GM19043 (cell line): ENCODE data around the gene ZDHHC22.

Experiments
- ATAC-seq: cut with Tn5 transposase; IDR thresholded peaks from one replicate; pipeline ENCODE4 v1.9.1; 2021; ENCODE audit warnings: low read depth; ENCODE audit not compliant: unreplicated experiment

ZDHHC22 gene

DNA sequence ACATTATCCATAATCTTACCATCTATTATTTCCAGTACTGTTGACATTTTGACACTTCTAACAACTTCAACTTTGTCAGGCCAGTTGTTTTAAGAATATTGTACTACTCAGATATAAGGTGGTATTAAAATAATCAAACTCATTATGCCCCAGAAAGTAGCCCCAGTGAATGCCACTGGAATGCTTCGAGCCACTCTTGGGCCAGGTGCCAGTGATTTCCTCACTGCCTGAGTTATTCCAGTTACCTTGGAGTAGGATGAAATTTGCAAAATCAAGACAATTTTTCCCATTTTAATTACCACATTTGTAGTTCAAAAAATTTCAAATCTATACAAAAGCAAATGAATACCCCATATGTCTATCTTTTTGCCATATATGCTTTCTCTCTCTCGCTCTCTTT is 34.4 kb downstream of the ZDHHC22 start:
- ATAC-seq = no peak

DNA sequence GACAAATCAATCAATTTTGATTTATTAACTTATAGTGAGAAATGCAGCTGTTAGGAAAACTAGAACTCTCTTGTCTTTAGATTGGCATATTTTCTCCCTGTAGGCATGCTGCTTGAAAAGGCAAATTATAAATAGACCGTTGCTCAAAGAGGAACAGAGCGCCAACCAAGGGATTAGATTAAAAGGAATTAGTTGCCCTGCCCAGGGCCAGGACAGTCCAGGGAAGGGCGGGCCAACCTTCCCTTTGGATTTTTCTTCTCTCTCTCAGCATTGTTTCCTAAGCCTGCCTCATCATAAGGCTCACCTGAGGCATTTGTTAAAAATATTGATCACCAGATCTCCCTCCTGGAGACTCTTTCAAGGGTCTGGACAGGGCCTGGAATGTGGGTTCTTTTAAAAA is 34.9 kb downstream of the ZDHHC22 start:
- no peak for ATAC-seq

GRCh38 chr14:77105145-77105939 is 36.2 kb downstream of the ZDHHC22 start:
- ATAC-seq = no peak

- ATAC-seq = no peak
These were observed 37.2 kb downstream of the ZDHHC22 start for GRCh38 chr14:77104393-77104792.

DNA sequence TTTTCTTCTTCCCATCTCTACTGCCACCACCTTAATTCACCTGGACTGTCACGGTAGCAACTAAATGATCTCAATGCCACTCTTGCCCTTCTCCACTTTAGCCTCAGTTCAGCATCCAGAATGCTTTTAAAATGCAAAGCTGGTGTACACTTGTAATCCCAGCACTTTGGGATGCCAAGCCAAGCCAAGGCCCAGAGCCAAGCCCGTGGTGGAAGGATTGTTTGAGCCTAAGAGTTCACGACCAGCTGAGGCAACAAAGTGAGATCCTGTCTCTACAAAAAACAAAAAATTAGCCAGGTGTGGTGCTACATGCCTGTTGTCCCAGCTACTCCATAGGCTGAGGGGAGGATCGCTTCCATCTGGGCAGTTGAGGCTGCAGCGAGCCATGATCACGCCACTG is 37.6 kb downstream of the ZDHHC22 start:
- ATAC-seq = no peak

DNA sequence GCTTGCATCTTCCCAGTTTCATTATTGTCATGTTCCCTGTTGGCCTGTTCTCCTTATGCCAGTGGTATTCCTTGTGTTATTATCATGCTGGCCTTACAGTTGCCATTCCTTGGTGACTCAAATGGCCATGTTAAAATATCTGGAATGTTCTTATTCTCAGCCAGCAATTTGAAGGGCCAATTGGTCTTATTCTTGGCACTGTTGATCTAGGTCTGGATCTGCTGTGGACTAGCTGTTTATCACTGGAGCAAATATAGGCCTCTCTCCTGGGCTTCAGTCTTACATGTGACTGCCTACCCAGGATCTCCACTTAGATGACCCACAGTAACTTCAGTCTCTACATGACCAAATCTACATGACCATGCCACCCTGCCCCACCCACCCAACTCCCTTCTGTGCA is 38.1 kb downstream of the ZDHHC22 start:
- no peak for ATAC-seq

GRCh38 chr14:77102154-77102553 is 39.4 kb downstream of the ZDHHC22 start:
- ATAC-seq = no peak

- no peak for ATAC-seq
These were observed 40.6 kb downstream of the ZDHHC22 start for GRCh38 chr14:77100961-77101360.

DNA sequence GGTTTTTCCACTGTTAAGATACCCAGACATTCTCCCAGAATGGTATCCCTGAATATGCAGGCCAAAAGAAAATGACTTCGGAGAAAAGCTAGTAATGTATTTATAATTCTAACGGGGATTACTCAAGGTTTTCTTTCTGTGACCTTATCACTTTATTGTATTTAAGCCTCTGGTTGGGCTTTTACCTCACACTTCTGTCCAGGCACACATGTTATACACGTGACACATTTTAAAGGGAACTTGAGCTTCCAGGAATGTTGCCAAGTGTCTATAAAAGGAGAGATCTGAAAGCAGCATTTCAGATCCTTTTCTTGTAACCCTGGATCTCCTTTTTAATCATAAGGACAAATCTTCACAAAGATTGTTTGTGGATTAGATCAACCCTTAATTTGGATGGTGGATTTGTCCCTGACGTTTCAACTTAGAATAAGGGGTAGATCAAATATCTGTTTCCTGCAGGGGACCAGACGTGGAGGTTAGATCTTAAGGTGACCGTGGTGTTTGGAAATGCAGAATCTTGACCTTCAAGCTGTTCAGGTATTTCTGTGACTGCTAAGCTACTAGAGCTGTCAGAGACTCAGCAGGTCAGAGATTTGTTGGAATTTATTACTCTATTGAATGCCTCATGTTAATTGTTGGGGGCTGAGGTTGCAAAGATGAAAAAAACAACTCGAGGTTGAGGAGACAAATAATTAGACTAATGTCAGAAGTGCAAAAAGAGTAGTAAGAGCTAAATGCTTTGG is 42.0 kb downstream of the ZDHHC22 start:
- no peak for ATAC-seq

- no peak for ATAC-seq
These were observed 42.9 kb downstream of the ZDHHC22 start for GRCh38 chr14:77098529-77099353.

GRCh38 chr14:77097700-77098528 is 43.7 kb downstream of the ZDHHC22 start, which contains the start of gene CIPC:
TSS of gene CIPC (plus strand) at chr14:77098258. CDS start at chr14:77105709, 7,451 bp downstream.
- ATAC-seq = peak; percentile 85

- no peak for ATAC-seq
These were observed 44.4 kb downstream of the ZDHHC22 start for GRCh38 chr14:77097006-77097699.

DNA sequence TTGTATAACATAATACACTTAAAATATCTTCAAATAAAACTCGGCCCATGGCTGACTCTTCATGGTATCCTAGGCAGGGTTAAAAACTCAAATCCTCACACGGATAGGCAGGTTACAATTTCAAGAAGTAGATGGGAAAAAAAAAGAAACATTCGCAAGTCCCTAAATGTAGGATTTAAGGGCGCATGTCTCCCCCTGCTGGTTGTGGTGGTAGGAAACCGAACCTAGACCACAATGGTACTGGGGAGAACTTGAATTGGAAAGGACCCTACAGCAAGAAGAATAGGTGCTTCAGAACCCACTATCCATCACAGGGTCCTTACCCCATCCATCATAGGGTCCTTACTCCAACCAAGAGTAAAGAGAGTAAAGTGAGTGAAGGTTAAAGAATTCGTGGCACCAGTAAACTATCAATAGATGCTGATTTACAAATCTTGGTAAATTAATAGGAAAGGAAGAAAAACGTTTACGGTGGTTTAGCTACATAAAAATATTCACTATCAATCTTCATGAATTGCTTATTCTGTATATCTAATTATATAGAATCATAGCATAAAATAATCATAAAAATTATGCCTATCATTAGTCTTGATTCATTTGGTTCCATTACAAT is 46.8 kb downstream of the ZDHHC22 start:
- no peak for ATAC-seq

DNA sequence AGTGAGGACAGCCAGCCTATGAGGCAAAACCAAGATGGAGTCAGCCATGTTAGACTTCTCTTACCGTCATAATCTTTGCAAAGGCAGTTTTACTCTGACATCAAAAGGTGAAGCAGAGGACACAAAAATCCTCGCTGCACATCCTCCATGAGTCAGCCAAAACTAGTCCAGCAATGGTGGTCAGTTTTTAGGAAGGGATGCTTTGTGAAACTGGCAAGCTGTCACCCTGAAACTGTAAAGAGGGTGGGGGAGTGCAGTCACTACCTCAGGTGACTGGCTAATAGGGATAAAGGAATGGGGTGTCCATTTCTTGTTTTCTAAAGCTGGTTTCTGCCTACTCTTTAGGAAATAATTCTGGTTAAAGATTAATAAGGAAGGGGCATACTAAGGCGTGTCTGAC is 48.9 kb downstream of the ZDHHC22 start:
- no peak for ATAC-seq

DNA sequence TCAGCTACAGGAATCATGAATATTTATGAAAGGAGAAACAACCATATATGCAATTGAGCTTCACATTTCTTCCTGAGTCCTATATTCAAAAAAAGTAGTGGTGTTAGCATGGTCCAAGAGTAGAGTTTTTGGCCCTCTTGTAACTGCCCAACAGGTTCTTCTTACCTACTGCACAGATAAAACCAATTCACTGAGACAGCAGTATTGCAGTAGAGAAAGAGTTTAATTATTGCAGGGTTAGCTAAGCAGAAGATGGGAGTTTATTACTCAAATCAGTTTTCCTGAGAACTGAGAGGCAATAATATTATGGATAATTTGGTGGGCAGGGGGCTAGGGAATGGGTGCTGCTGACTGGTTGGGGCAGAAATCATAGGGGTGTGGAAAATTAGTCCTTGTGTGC is 50.1 kb downstream of the ZDHHC22 start:
- no peak for ATAC-seq

- ATAC-seq = no peak
These were observed 52.9 kb downstream of the ZDHHC22 start for GRCh38 chr14:77088645-77089044.

GRCh38 chr14:77088219-77088618 is 53.4 kb downstream of the ZDHHC22 start:
- no peak for ATAC-seq

- no peak for ATAC-seq
These were observed 54.0 kb downstream of the ZDHHC22 start for GRCh38 chr14:77087631-77088030.

DNA sequence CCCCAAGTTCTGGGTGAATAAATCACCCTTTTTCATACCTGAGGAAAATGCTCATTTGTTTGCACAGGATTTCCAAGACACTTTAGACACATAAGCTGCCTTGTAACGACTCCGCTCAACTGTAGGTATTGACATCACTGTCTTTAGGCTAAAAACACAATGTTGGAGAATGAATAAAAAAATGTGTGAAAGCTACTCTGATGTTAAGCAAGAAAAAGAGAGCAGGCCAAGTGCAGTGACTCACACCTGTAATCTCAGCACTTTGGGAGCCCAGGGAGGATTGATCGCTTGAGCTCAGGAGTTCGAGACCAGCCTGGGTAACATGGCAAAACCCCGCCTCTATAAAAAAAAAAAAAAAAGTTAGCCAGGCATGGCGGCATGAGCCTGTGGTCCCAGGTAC is 54.6 kb downstream of the ZDHHC22 start:
- no peak for ATAC-seq
